Neuronal stem cell (in vitro differentiated cells): ENCODE measurements around the gene CGB5.
"Not testable (repeated sequence)": the region's sequence is repeated elsewhere in the genome, so short reads cannot be mapped to it uniquely, and the experiment has no call there.

Source experiments
- DNase-seq: peaks from one replicate; pipeline ENCODE4 v3.0.0-alpha.2; 2013; ENCODE audit warnings: low spot score
- H2AFZ ChIP-seq: one replicate; pipeline ENCODE4 v1.6.1; 2013; ENCODE audit warnings: mild to moderate bottlenecking, low read length, inconsistent platforms
- H2AK5ac ChIP-seq: 2 replicates; pipeline ENCODE4 v1.6.1; 2013; ENCODE audit warnings: low read depth, mild to moderate bottlenecking, inconsistent platforms, low read length, moderate library complexity, mixed read lengths
- H2BK120ac ChIP-seq: 2 replicates; pipeline ENCODE4 v1.6.1; 2013; ENCODE audit warnings: low read depth, mild to moderate bottlenecking, inconsistent platforms, low read length, moderate library complexity, mixed read lengths
- H2BK12ac ChIP-seq: one replicate; pipeline ENCODE4 v1.6.1; 2013; ENCODE audit warnings: low read length, inconsistent platforms
- H2BK15ac ChIP-seq: 2 replicates; pipeline ENCODE4 v1.6.1; 2013; ENCODE audit warnings: mild to moderate bottlenecking, low read length, inconsistent platforms, mixed read lengths
- H2BK5ac ChIP-seq: one replicate; pipeline ENCODE4 v1.6.1; 2013; ENCODE audit warnings: inconsistent platforms, mild to moderate bottlenecking, low read length, moderate library complexity
- H3K14ac ChIP-seq: one replicate; pipeline ENCODE4 v1.6.1; 2013; ENCODE audit warnings: low read length, inconsistent platforms
- H3K18ac ChIP-seq: 2 replicates; pipeline ENCODE4 v1.6.1; 2013; ENCODE audit warnings: low read length, inconsistent platforms
- H3K23ac ChIP-seq: 2 replicates; pipeline ENCODE4 v1.6.1; 2013; ENCODE audit warnings: low read depth, mild to moderate bottlenecking, mixed read lengths, low read length, inconsistent platforms; ENCODE audit not compliant: poor library complexity
- H3K27ac ChIP-seq: replicated peaks from 3 replicates; pipeline ENCODE4 v1.5.1; 2013; ENCODE audit warnings: low read length, inconsistent platforms
- H3K27me3 ChIP-seq, 3 experiments: 2 replicates each; pipeline ENCODE4 v1.6.1; 2013; ENCODE audit warnings: low read length in 3 of 3, mild to moderate bottlenecking in 2 of 3, inconsistent platforms in 1 of 3, low read depth in 1 of 3, mixed read lengths in 1 of 3, moderate library complexity in 1 of 3; ENCODE audit not compliant: control insufficient read depth in 3 of 3, insufficient read depth in 3 of 3
- H3K36me3 ChIP-seq, 2 donors: replicated peaks in 1 of 2; 2 replicates each; pipeline ENCODE4 v1.6.1; 2013; ENCODE audit warnings: low read length in 2 of 2; ENCODE audit not compliant: control insufficient read depth in 2 of 2, insufficient read depth in 2 of 2
- H3K4ac ChIP-seq: 2 replicates; pipeline ENCODE4 v1.6.1; 2013; ENCODE audit warnings: inconsistent platforms, mild to moderate bottlenecking, low read length, moderate library complexity
- H3K4me1 ChIP-seq, 2 donors: 1 replicate in 1 of 2; 2 replicates in 1 of 2; pipeline ENCODE4 v1.6.1; 2013; ENCODE audit warnings: low read length in 2 of 2, low read depth in 1 of 2; ENCODE audit not compliant: control insufficient read depth in 2 of 2, insufficient read depth in 1 of 2
- H3K4me2 ChIP-seq: one replicate; pipeline ENCODE4 v1.6.1; 2013; ENCODE audit warnings: mild to moderate bottlenecking, low read length, inconsistent platforms; ENCODE audit not compliant: insufficient read depth, poor library complexity, severe bottlenecking
- H3K4me3 ChIP-seq, 2 donors: 2 replicates each; pipeline ENCODE4 v1.5.1; 2013; ENCODE audit warnings: low read length in 2 of 2, mild to moderate bottlenecking in 2 of 2, inconsistent platforms in 1 of 2, moderate library complexity in 1 of 2
- H3K79me1 ChIP-seq: one replicate; pipeline ENCODE4 v1.6.1; 2013; ENCODE audit warnings: low read depth, mild to moderate bottlenecking, inconsistent platforms, low read length, moderate library complexity
- H3K9ac ChIP-seq: one replicate; pipeline ENCODE4 v1.6.1; 2013; ENCODE audit warnings: mild to moderate bottlenecking, low read depth, low read length, inconsistent platforms; ENCODE audit not compliant: poor library complexity
- H3K9me3 ChIP-seq, 2 donors: replicated peaks in 1 of 2; 2 replicates each; pipeline versions ENCODE3 to v1.6.1; 2013; ENCODE audit warnings: low read length in 2 of 2, mild to moderate bottlenecking in 2 of 2, inconsistent platforms in 1 of 2, low read depth in 1 of 2, mixed read lengths in 1 of 2, moderate library complexity in 1 of 2; ENCODE audit not compliant: control insufficient read depth in 2 of 2, insufficient read depth in 1 of 2
- H4K8ac ChIP-seq: one replicate; pipeline ENCODE4 v1.6.1; 2013; ENCODE audit warnings: low read depth, mild to moderate bottlenecking, inconsistent platforms, low read length, moderate library complexity
- H4K91ac ChIP-seq: one replicate; pipeline ENCODE4 v1.6.1; 2013; ENCODE audit warnings: low read length, low read depth, mild to moderate bottlenecking, inconsistent platforms; ENCODE audit not compliant: poor library complexity
- WGBS, 2 donors: extraction: QIAGEN DNeasy Blood & Tissue Kit; methylation state at CpG; one replicate each; pipeline ENCODE4 v1.1.7; 2013; ENCODE audit warnings: missing lambda C conversion rate in 2 of 2, mixed read lengths in 1 of 2; ENCODE audit not compliant: insufficient read length in 2 of 2, insufficient replicate concordance in 1 of 2; ENCODE audit errors: extremely low coverage in 2 of 2; 5-methylcytosine and 5-hydroxymethylcytosine counted together

CGB5 gene

GRCh38 chr19:49031642-49032301 is 11.9 kb upstream of the CGB5 start, which contains the start of gene CGB2:
CGB2 (plus strand) TSS chr19:49031890; CDS start chr19:49032096, 206 bp downstream.
- not testable (repeated sequence) for H3K27me3 ChIP-seq, H3K4me3 ChIP-seq, H4K91ac ChIP-seq, H3K4me1 ChIP-seq, H3K9ac ChIP-seq, H3K36me3 ChIP-seq, H2BK5ac ChIP-seq, H3K4me2 ChIP-seq, H3K27ac ChIP-seq, H2AK5ac ChIP-seq, H3K79me1 ChIP-seq, H4K8ac ChIP-seq, H3K23ac ChIP-seq, H3K18ac ChIP-seq, H3K4ac ChIP-seq, H3K9me3 ChIP-seq, H2BK15ac ChIP-seq, H2BK12ac ChIP-seq, H2AFZ ChIP-seq, H2BK120ac ChIP-seq, H3K14ac ChIP-seq, DNase-seq
- WGBS, 2 donors = no CpG with 5 or more reads among the region's 28 CpGs

DNA sequence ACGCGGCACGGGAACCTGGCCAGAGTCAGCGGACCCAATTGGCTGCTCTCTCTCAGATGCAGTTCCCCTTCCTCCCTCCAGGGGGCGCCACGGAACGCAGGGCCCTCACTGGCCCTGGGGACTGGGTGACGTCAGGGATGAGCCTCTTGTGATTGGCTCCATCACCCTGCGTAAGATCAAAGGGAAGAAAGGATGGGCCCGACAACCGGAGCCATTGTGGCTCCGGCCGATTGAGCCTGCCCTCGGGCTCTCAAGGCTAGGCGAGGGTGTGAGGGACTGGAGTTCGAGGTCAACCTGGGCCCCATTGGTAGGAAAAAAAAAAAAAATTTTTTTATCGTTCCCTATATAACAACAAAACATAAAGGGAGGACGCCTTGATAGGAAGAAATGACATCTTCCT is 6.8 kb upstream of the CGB5 start, which contains the start of gene CGB1:
Gene CGB1, minus strand, starts transcription at position 81 of the 400 bp plus-strand sequence. CDS start 184 bp downstream, outside the sequence.
- no CpG with 5 or more reads among the region's 18 CpGs for WGBS, 2 donors
- not testable (repeated sequence) for H3K4me1 ChIP-seq, DNase-seq

GRCh38 chr19:49038111-49038510 is 5.5 kb upstream of the CGB5 start:
- H4K91ac ChIP-seq, H3K27ac ChIP-seq, H2AK5ac ChIP-seq, H3K79me1 ChIP-seq, H3K9ac ChIP-seq, H3K18ac ChIP-seq, H3K4ac ChIP-seq, H2BK5ac ChIP-seq, H3K14ac ChIP-seq, H3K4me3 ChIP-seq, H3K9me3 ChIP-seq, DNase-seq, H3K27me3 ChIP-seq, H2BK120ac ChIP-seq, H2BK15ac ChIP-seq, H3K23ac ChIP-seq, H2BK12ac ChIP-seq, H3K4me1 ChIP-seq, H3K36me3 ChIP-seq, H3K4me2 ChIP-seq, H2AFZ ChIP-seq, H4K8ac ChIP-seq: not testable (repeated sequence)
- no CpG with 5 or more reads among the region's 8 CpGs for WGBS, 2 donors

More for the DNA sequence above, 6.8 kb upstream of the CGB5 start, which contains the start of gene CGB1:
- H2AFZ ChIP-seq, H3K27ac ChIP-seq, H2BK15ac ChIP-seq, H4K91ac ChIP-seq, H3K23ac ChIP-seq, H3K4me2 ChIP-seq, H3K79me1 ChIP-seq, H2BK120ac ChIP-seq, H4K8ac ChIP-seq, H2BK5ac ChIP-seq, H3K36me3 ChIP-seq, H3K27me3 ChIP-seq, H3K4me3 ChIP-seq, H3K9me3 ChIP-seq, H3K9ac ChIP-seq, H3K4ac ChIP-seq, H3K18ac ChIP-seq, H3K14ac ChIP-seq, H2AK5ac ChIP-seq, H2BK12ac ChIP-seq: not testable (repeated sequence)

DNA sequence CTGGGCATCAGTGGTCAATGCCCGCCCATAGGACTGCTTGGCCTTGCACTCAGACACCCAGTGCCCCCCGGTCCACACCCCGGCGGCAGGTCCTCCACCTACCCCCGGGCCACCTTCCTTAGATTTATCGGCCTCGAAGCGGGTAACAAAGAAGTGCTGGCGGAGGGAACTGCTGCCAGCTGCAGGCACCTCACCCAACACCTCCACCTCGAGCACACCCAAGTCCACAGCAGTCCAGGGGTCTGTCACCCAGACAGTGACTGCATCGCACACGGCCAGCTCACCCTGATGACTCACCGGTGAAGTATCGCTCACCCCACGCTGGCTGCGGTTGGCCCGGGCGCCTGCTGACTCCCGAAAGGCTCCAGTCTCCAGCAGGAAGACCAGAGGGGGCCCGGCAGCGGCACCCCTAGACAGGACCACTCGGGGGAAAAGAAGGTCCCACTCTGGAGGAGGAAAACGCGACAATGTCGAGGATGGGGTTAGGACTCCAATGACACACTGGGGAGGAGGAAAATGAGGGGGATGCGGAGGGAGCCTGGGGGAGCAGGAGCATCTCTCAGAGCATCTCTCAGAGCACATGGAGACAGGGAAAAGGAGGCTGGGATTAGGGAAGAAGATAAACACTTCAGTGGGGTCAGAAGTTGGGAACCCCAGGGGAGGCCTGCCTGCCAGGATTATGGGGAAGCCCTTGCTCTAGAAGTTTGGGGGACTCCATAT is 4.9 kb upstream of the CGB5 start:
- not testable (repeated sequence) for H2AK5ac ChIP-seq, H4K8ac ChIP-seq, H2BK120ac ChIP-seq, H3K4me2 ChIP-seq, H4K91ac ChIP-seq, H3K9me3 ChIP-seq, H3K18ac ChIP-seq, H3K23ac ChIP-seq, H2BK15ac ChIP-seq, H3K4ac ChIP-seq, H3K4me3 ChIP-seq, H3K27me3 ChIP-seq, H3K4me1 ChIP-seq, H2BK5ac ChIP-seq, H2AFZ ChIP-seq, H3K27ac ChIP-seq, H2BK12ac ChIP-seq, H3K9ac ChIP-seq, H3K79me1 ChIP-seq, DNase-seq, H3K14ac ChIP-seq, H3K36me3 ChIP-seq
- WGBS, 2 donors = no CpG with 5 or more reads among the region's 26 CpGs
